Fibroblast of lung (primary cell): Measurements from ENCODE around the gene FMNL3.

Experiments
- EZH2 ChIP-seq: IDR thresholded peaks from 2 replicates; pipeline ENCODE4 v1.5.1; 2012; ENCODE audit warnings: low read length, control low read depth, mild to moderate bottlenecking; ENCODE audit errors: missing control alignments
- TF ChIP-seq, protein P1 (sequence below), 2 donors: IDR thresholded peaks in 1 of 2; conservative IDR thresholded peaks in 1 of 2; 1 replicate in 1 of 2; 2 replicates in 1 of 2; pipeline ENCODE4 v1.5.1; 2011 to 2012; ENCODE audit warnings: low read length in 2 of 2, control low read depth in 1 of 2, inconsistent platforms in 1 of 2, low read depth in 1 of 2, mild to moderate bottlenecking in 1 of 2

DNA sequence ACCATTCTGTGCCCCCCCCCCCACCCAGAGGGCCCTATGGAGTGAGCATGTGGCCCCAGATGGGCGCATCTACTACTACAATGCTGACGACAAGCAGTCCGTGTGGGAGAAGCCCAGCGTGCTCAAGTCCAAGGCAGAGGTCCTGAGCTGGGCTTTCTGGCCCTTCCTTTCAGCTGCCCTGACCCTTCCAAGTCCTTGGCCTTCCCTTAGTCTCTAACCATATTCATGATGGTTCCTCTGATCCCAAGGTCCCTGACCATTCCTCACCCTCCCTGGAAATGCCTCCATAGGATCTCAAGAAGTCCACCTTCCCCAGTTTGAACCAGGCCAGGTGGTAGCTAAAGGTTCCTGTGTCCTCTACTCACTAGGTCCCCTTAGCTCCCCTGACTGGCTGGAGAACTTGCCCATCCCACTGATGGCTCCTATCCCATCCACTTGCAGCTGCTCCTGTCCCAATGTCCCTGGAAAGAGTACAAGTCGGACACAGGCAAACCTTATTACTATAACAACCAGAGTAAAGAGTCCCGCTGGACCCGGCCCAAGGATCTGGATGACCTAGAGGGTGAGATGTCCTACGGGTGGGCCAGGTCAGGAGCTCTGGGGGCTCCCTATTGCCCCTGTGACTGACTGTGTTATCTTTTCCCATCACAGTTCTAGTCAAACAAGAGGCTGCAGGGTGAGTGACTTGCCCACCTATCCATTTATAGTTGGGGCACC, 74.1 kb downstream of the FMNL3 start:
- TF ChIP-seq, protein P1, sequence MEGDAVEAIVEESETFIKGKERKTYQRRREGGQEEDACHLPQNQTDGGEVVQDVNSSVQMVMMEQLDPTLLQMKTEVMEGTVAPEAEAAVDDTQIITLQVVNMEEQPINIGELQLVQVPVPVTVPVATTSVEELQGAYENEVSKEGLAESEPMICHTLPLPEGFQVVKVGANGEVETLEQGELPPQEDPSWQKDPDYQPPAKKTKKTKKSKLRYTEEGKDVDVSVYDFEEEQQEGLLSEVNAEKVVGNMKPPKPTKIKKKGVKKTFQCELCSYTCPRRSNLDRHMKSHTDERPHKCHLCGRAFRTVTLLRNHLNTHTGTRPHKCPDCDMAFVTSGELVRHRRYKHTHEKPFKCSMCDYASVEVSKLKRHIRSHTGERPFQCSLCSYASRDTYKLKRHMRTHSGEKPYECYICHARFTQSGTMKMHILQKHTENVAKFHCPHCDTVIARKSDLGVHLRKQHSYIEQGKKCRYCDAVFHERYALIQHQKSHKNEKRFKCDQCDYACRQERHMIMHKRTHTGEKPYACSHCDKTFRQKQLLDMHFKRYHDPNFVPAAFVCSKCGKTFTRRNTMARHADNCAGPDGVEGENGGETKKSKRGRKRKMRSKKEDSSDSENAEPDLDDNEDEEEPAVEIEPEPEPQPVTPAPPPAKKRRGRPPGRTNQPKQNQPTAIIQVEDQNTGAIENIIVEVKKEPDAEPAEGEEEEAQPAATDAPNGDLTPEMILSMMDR (conservative IDR thresholded peaks at IDR 0.05 in 1 of 2, IDR thresholded peaks at IDR 0.05 in 1 of 2; ENCODE audit: low read depth in 1 of 2, low read length in 2 of 2) = no peak
- no peak for TF ChIP-seq EZH2
